Loucy (cell line): ENCODE data around the gene RPL37A.

ENCODE experiments used
- H2AFZ ChIP-seq: fragments of 200-600 bp; sonication (generic); 2 replicates; pipeline ENCODE4 v1.6.0; 2016; ENCODE audit warnings: antibody characterized with exemption, mild to moderate bottlenecking, low read length, moderate library complexity
- H3F3A ChIP-seq: fragments of 200-600 bp; 2 replicates; pipeline ENCODE4 v1.6.0; 2016; ENCODE audit warnings: antibody characterized with exemption, low read depth, mild to moderate bottlenecking
- H3K27me3 ChIP-seq: fragments of 200-600 bp; sonication (generic); 2 replicates; pipeline ENCODE4 v1.6.1; 2014; ENCODE audit warnings: low read length, mild to moderate bottlenecking; ENCODE audit not compliant: insufficient read depth, poor library complexity, severe bottlenecking
- H3K36me3 ChIP-seq: fragments of 200-600 bp; sonication (generic); 2 replicates; pipeline ENCODE4 v1.6.1; 2016; ENCODE audit warnings: low read length; ENCODE audit not compliant: insufficient read depth
- H3K4me1 ChIP-seq: fragments of 200-600 bp; sonication (generic); 2 replicates; pipeline ENCODE4 v1.5.1; 2014; ENCODE audit warnings: low read length, mild to moderate bottlenecking; ENCODE audit not compliant: insufficient read depth, poor library complexity, severe bottlenecking
- H3K4me2 ChIP-seq: fragments of 200-600 bp; sonication (generic); 2 replicates; pipeline ENCODE4 v1.6.0; 2014; ENCODE audit warnings: antibody characterized with exemption, low read length, low read depth, mild to moderate bottlenecking; ENCODE audit not compliant: poor library complexity, severe bottlenecking
- H3K4me3 ChIP-seq: fragments of 200-600 bp; sonication (generic); 2 replicates; pipeline ENCODE4 v1.5.1; 2014; ENCODE audit warnings: low read length, mild to moderate bottlenecking, mixed read lengths; ENCODE audit not compliant: poor library complexity, severe bottlenecking
- H3K79me2 ChIP-seq: fragments of 200-600 bp; sonication (generic); 2 replicates; pipeline ENCODE4 v1.6.1; 2014; ENCODE audit warnings: low read length; ENCODE audit not compliant: insufficient read depth
- H3K9ac ChIP-seq: fragments of 200-600 bp; sonication (generic); 2 replicates; pipeline ENCODE4 v1.6.0; 2014; ENCODE audit warnings: mild to moderate bottlenecking, low read depth, low read length, moderate library complexity; ENCODE audit not compliant: poor library complexity, severe bottlenecking
- H3K9me2 ChIP-seq: fragments of 200-600 bp; sonication (generic); replicated peaks from 2 replicates; pipeline ENCODE4 v1.6.1; 2016; ENCODE audit warnings: low read depth, low read length, mixed read lengths
- H3K9me3 ChIP-seq: fragments of 200-600 bp; sonication (generic); 2 replicates; pipeline ENCODE4 v1.6.1; 2014; ENCODE audit warnings: mild to moderate bottlenecking, antibody characterized with exemption, low read length, low read depth; ENCODE audit not compliant: insufficient read depth
- H4K20me1 ChIP-seq: fragments of 200-600 bp; sonication (generic); 2 replicates; pipeline ENCODE4 v1.6.0; 2014; ENCODE audit warnings: antibody characterized with exemption, low read length, mild to moderate bottlenecking; ENCODE audit not compliant: insufficient read depth, poor library complexity, severe bottlenecking
- CTCF ChIP-seq: fragments of 200-600 bp; sonication (generic); conservative IDR thresholded peaks from 2 replicates; pipeline ENCODE4 v1.5.1; 2014; ENCODE audit warnings: mild to moderate bottlenecking, antibody characterized with exemption, low read length
- EZH2phosphoT487 ChIP-seq: fragments of 200-600 bp; IDR thresholded peaks from 2 replicates; pipeline ENCODE4 v1.6.1; 2018; ENCODE audit warnings: antibody characterized with exemption, mild to moderate bottlenecking, moderate library complexity, borderline replicate concordance

The RPL37A gene

GRCh38 chr2:216526939-216527338, 28.3 kb downstream of the RPL37A start:
- Histone ChIP-seq H3F3A (no peaks in the 10 kb centered on the region), H3K79me2 (no peaks in the 10 kb centered on the region), H4K20me1 (no peaks in the 10 kb centered on the region), H3K9me3 (no peaks in the 10 kb centered on the region), H3K4me2 (no peak overlapping the region), H2AFZ (no peak overlapping the region), H3K27me3 (no peaks in the 10 kb centered on the region), H3K4me3 (no peak overlapping the region), H3K9me2 (no peaks in the 10 kb centered on the region), H3K4me1 (no peaks in the 10 kb centered on the region), H3K9ac (no peak overlapping the region), H3K36me3 (no peaks in the 10 kb centered on the region)
- no peak for TF ChIP-seq EZH2phosphoT487
- no peak for TF ChIP-seq CTCF

DNA sequence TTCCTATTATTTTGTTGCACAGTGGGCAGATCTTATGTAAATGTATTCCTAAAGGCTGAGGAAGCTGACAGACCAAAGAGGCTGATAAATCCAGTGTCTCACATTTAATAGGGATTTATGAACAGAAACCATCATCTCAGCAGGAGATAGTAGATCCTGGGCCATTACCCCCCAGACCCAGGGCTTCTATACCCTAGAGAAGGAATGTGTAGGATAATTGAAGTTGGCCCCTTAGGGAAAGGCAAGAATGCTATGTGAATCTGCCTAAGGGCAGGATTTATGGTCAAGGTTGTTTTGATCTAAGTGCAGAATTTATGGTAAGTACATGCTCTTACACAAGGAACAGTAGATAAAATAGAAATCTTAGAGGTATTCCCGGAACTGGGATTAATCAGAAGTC, 29.0 kb downstream of the RPL37A start:
- no peak overlapping the region for H3K9ac ChIP-seq
- no peak overlapping the region for H3K4me2 ChIP-seq
- H3K9me2 ChIP-seq: no peaks in the 10 kb centered on the region
- no peaks in the 10 kb centered on the region for H3K9me3 ChIP-seq
- H3F3A ChIP-seq: no peaks in the 10 kb centered on the region
- no peaks in the 10 kb centered on the region for H3K36me3 ChIP-seq
- no peaks in the 10 kb centered on the region for H3K79me2 ChIP-seq
- H2AFZ ChIP-seq: no peak overlapping the region
- H3K4me1 ChIP-seq: no peaks in the 10 kb centered on the region
- no peak overlapping the region for H3K4me3 ChIP-seq
- no peak for TF ChIP-seq CTCF
- no peak for TF ChIP-seq EZH2phosphoT487
- H3K27me3 ChIP-seq: no peaks in the 10 kb centered on the region
- no peaks in the 10 kb centered on the region for H4K20me1 ChIP-seq

DNA sequence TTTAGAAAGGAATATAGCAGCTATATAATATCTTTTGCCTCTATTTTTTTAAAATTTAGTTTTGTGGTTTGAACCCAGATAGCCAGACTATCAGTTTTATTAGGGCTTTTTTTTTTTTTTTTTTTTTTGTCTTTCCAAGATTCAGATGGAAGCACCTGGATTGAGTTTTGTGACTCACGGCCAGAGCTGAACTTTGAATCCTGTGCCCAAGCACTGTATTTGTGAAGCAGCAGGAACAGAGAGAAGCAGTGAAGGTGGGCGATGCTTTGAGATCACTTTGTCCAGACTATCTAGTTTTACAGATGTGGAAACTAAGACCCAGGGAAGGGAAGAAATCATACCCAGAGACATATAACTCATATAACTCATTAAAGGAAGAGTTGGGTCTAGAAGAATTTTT, 33.9 kb downstream of the RPL37A start:
- no peak for TF ChIP-seq EZH2phosphoT487
- TF ChIP-seq CTCF: no peak
- H3K27me3 ChIP-seq: no peaks in the 10 kb centered on the region
- H3F3A ChIP-seq: no peaks in the 10 kb centered on the region
- no peaks in the 10 kb centered on the region for H3K9me3 ChIP-seq
- no peak overlapping the region for H2AFZ ChIP-seq
- no peak overlapping the region for H3K4me2 ChIP-seq
- no peak overlapping the region for H3K4me3 ChIP-seq
- H3K9ac ChIP-seq: no peak overlapping the region
- no peaks in the 10 kb centered on the region for H3K79me2 ChIP-seq
- H3K36me3 ChIP-seq: no peaks in the 10 kb centered on the region
- no peaks in the 10 kb centered on the region for H3K9me2 ChIP-seq
- no peaks in the 10 kb centered on the region for H3K4me1 ChIP-seq
- no peaks in the 10 kb centered on the region for H4K20me1 ChIP-seq
